DOHH2 (cell line): Measurements from ENCODE around the gene PPP1R12A.

Source experiments
- H3F3A ChIP-seq: fragments of 200-600 bp; sonication (generic), shearing (Covaris generic); 2 replicates; pipeline ENCODE4 v1.6.0; 2016; ENCODE audit warnings: antibody characterized with exemption, mild to moderate bottlenecking; ENCODE audit not compliant: control insufficient read depth, insufficient read depth
- H3K27ac ChIP-seq: fragments of 200-600 bp; sonication (generic); 2 replicates; pipeline ENCODE4 v1.5.1; 2014; ENCODE audit warnings: low read depth, mild to moderate bottlenecking, low read length, moderate library complexity
- H3K27me3 ChIP-seq: fragments of 200-600 bp; sonication (generic); 2 replicates; pipeline ENCODE4 v1.6.1; 2014; ENCODE audit warnings: mild to moderate bottlenecking, low read length, mixed read lengths; ENCODE audit not compliant: control insufficient read depth
- H3K36me3 ChIP-seq: fragments of 200-600 bp; sonication (generic); 2 replicates; pipeline ENCODE4 v1.6.1; 2014; ENCODE audit warnings: mild to moderate bottlenecking, low read length, moderate library complexity, mixed read lengths; ENCODE audit not compliant: control insufficient read depth
- H3K4me1 ChIP-seq: fragments of 200-600 bp; sonication (generic); 2 replicates; pipeline ENCODE4 v1.6.1; 2014; ENCODE audit warnings: mild to moderate bottlenecking, low read length, mixed read lengths; ENCODE audit not compliant: control insufficient read depth
- H3K4me2 ChIP-seq: fragments of 200-600 bp; sonication (generic); 2 replicates; pipeline ENCODE4 v1.6.0; 2014; ENCODE audit warnings: mild to moderate bottlenecking, low read length, moderate library complexity
- H3K4me3 ChIP-seq: fragments of 200-600 bp; sonication (generic); 2 replicates; pipeline ENCODE4 v1.5.1; 2014; ENCODE audit warnings: mild to moderate bottlenecking, low read length, mixed read lengths
- H3K79me2 ChIP-seq: fragments of 200-600 bp; sonication (generic); 2 replicates; pipeline ENCODE4 v1.6.1; 2014; ENCODE audit warnings: mild to moderate bottlenecking, low read length, mixed read lengths; ENCODE audit not compliant: control insufficient read depth
- H3K9me2 ChIP-seq: fragments of 200-600 bp; sonication (generic); replicated peaks from 2 replicates; pipeline ENCODE4 v1.6.1; 2014; ENCODE audit warnings: mild to moderate bottlenecking, low read length, mixed read lengths; ENCODE audit not compliant: control insufficient read depth
- H3K9me3 ChIP-seq: fragments of 200-600 bp; sonication (generic); 2 replicates; pipeline ENCODE4 v1.6.1; 2014; ENCODE audit warnings: antibody characterized with exemption, low read length, mixed read lengths; ENCODE audit not compliant: control insufficient read depth, insufficient read depth
- H4K20me1 ChIP-seq: fragments of 200-600 bp; sonication (generic); 2 replicates; pipeline ENCODE4 v1.6.0; 2014; ENCODE audit warnings: low read depth, mild to moderate bottlenecking, antibody characterized with exemption, low read length, moderate library complexity; ENCODE audit not compliant: control insufficient read depth, insufficient read depth
- EZH2phosphoT487 ChIP-seq: fragments of 200-600 bp; sonication (generic); IDR thresholded peaks from 2 replicates; pipeline ENCODE4 v1.6.1; 2017; ENCODE audit warnings: borderline replicate concordance, mild to moderate bottlenecking, antibody characterized with exemption, low read length, moderate library complexity, mixed read lengths
- TF ChIP-seq, protein P1 (sequence below): fragments of 200-600 bp; sonication (generic); IDR thresholded peaks from one replicate; pipeline ENCODE4 v1.5.1; 2014; ENCODE audit warnings: antibody characterized with exemption, mild to moderate bottlenecking, low read depth, low read length; ENCODE audit not compliant: poor library complexity, severe bottlenecking

Gene PPP1R12A

DNA sequence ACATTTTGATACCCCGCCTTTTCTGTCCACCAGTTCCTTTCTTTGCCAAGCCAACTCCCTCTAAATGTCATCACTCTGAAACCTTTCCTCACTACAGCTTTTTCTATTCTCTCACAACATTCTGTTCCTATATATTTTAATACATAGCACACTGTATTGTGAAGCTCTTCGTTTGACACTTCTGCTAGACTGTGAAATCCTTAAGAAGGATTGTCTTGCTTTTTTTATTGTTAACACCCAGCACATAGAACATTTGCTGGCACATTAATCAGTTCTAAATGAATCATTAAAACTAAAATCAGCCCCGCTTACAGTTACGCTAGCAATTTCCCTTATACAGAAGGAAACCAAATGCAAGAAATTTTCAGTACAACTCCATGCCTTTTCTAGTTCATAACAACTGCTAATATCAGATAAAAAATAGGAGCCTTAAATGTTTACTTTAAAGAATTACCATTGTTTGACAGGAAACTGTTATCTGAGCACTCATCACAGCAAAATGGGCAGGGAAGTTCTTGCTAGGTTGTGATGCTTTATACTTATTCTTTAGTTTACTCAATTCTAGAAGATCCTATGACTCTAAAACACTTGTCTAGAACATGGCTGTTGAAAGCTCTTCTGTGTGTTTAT lies 93.5 kb downstream of the PPP1R12A start:
- Histone ChIP-seq H3K9me2 (no peaks in the 10 kb centered on the region), H4K20me1 (no peaks in the 10 kb centered on the region), H3K4me2 (no peak overlapping the region), H3K4me3 (no peak overlapping the region), H3K4me1 (no peaks in the 10 kb centered on the region), H3K27ac (no peak overlapping the region), H3K36me3 (peaks cover 62% of the 10 kb centered on the region), H3F3A (no peaks in the 10 kb centered on the region), H3K9me3 (peaks cover 26% of the 10 kb centered on the region), H3K27me3 (no peaks in the 10 kb centered on the region), H3K79me2 (peaks cover 8% of the 10 kb centered on the region)
- TF ChIP-seq, protein P1, sequence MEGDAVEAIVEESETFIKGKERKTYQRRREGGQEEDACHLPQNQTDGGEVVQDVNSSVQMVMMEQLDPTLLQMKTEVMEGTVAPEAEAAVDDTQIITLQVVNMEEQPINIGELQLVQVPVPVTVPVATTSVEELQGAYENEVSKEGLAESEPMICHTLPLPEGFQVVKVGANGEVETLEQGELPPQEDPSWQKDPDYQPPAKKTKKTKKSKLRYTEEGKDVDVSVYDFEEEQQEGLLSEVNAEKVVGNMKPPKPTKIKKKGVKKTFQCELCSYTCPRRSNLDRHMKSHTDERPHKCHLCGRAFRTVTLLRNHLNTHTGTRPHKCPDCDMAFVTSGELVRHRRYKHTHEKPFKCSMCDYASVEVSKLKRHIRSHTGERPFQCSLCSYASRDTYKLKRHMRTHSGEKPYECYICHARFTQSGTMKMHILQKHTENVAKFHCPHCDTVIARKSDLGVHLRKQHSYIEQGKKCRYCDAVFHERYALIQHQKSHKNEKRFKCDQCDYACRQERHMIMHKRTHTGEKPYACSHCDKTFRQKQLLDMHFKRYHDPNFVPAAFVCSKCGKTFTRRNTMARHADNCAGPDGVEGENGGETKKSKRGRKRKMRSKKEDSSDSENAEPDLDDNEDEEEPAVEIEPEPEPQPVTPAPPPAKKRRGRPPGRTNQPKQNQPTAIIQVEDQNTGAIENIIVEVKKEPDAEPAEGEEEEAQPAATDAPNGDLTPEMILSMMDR, result no peak
- no peak for TF ChIP-seq EZH2phosphoT487

DNA sequence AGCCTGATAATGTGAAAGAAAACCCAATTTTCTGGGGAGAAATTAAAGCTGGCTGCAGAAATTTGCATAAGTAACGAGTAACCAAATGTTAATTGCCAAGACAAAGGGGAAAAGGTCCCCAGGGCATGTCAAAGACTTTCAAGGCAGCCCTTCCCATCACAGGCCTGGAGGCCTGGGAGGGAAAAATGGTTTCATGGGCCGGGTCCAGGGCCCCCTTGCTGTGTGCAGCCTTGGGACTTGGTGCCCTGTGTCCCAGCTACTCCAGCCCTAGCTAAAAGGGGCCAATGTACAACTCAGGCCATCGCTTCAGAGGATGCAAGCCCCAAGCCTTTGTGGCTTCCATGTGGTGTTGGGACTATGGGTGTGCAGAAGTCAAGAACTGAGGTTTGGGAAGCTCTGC lies 96.5 kb downstream of the PPP1R12A start:
- no peak overlapping the region for H3K27ac ChIP-seq
- H3K27me3 ChIP-seq, result no peaks in the 10 kb centered on the region
- H4K20me1 ChIP-seq, result no peaks in the 10 kb centered on the region
- peaks cover 47% of the 10 kb centered on the region for H3K36me3 ChIP-seq
- H3K4me3 ChIP-seq, result no peak overlapping the region
- H3K9me2 ChIP-seq, result no peaks in the 10 kb centered on the region
- no peak overlapping the region for H3K4me2 ChIP-seq
- peaks cover 13% of the 10 kb centered on the region; the same call in 1 of the 2 replicates for H3K79me2 ChIP-seq
- TF ChIP-seq, protein P1, result no peak
- TF ChIP-seq EZH2phosphoT487, result no peak
- H3F3A ChIP-seq, result no peaks in the 10 kb centered on the region
- peaks cover 26% of the 10 kb centered on the region for H3K9me3 ChIP-seq
- H3K4me1 ChIP-seq, result no peaks in the 10 kb centered on the region

DNA sequence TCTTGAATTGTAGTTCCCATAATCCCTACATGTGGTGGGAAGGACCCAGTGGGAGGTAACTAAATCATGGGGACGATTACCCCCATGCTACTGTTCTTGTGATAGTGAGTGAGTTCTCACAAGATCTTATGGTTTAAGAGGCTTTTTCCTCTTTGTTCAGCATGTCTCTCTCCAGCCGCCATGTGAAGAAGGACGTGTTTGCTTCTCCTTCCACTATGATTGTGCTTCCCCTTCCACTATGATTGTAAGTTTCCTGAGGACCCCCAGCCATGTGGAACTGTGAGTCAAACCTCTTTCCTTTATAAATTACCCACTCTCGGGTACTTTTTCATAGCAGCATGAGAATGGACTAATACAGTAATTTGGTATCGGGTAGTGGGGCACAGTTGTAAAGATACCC lies 97.3 kb downstream of the PPP1R12A start:
- H3K4me1 ChIP-seq, result no peaks in the 10 kb centered on the region
- no peaks in the 10 kb centered on the region for H3F3A ChIP-seq
- H3K27ac ChIP-seq, result no peak overlapping the region
- H3K4me3 ChIP-seq, result no peak overlapping the region
- no peaks in the 10 kb centered on the region for H3K27me3 ChIP-seq
- H3K4me2 ChIP-seq, result no peak overlapping the region
- peaks cover 26% of the 10 kb centered on the region for H3K9me3 ChIP-seq
- TF ChIP-seq, protein P1, result no peak
- TF ChIP-seq EZH2phosphoT487, result no peak
- H4K20me1 ChIP-seq, result no peaks in the 10 kb centered on the region
- H3K79me2 ChIP-seq, result peaks cover 13% of the 10 kb centered on the region; the same call in 1 of the 2 replicates
- H3K9me2 ChIP-seq, result no peaks in the 10 kb centered on the region
- H3K36me3 ChIP-seq, result peaks cover 41% of the 10 kb centered on the region
